LoVo (cell line): Measurements from ENCODE around the gene LMAN2.
"Not testable (repeated sequence)": the region's sequence is repeated elsewhere in the genome, so short reads cannot be mapped to it uniquely, and the experiment has no call there.

Source experiments
- DNase-seq: peaks from one replicate; pipeline ENCODE4 v3.0.0-alpha.2; 2016; ENCODE audit warnings: low spot score

Gene LMAN2

GRCh38 chr5:177378884-177379883, 27.7 kb upstream of the LMAN2 start:
- no peak for DNase-seq

DNA sequence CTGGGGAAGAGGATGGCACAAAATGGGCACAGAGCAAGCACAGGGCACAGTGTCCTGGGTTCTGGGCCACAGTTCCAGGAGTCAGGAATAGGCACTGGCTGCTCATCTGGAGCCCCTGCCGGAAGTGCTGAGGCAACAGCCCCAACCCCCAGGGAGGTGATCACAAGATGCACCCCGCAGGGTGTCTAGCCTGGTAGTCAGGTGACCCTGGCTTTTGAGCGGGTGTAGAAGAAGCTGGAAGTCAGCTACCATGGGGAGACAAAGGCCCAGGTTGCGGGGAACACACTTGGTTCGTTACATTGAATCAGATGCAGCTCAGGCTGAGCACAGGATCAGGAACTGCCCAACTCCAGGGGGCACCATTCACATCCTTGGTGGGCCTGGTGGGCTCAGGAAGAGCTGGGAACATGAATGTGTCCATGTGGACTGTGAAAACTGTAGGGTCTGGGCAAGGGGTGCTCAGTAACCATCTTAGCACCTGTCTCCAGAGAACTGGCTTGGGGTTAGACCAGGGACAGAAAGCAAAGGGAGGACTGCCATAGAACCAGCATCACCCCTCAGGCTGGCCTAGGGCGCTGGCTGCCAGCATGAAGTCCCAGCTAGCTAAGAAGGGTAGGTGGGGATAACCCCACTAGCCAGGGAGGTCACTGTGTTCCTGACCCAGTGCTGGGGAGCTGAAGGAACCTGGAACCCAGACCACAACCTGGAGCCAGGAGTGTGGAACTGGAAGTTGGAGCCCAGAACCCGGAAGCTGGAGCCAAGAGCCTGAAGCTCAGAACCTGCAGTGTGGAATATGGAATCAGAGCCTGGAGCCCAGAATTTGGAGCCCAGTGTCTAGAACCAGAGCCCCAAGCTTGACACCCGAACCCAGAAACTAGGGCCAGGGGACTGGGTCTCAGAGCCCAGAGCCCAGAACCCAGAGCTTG, 26.6 kb upstream of the LMAN2 start:
- no peak for DNase-seq

DNA sequence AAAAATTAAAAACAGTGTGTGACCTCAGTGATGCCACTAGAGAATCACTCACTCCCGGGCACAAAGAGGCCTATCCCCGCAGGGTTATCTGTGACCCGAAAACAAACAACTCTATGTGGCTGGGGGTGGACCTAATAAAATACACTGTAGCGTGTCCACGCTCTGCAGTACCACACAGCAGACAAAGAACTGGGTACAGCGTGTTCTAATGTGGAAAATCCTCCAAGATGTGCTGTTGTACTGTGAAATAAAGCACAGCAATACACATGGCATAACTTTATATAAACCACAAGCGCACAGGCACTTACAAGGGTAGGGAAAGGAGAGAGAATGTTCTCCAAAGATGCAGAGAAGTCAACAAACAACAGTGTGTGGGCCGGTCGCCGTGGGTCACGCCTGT, 24.6 kb upstream of the LMAN2 start:
- no peak for DNase-seq

DNA sequence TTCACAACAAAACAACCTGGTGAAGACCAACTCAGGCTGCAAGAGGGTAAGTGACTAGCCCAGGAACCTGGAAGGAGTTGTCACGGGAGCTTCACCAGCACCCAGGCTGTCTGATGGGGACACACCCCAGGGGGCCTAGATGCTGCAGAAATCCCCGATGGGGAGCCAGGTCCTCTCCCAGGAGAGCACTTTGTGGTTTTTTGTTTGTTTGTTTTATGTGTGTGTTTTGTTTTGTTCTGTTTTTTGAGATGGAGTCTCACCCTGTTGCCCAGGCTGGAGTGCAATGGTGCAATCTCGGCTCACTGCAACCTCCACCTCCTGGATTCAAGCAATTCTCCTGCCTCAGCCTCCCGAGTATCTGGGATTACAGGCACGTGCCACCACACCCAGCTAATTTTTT, 24.0 kb upstream of the LMAN2 start:
- DNase-seq: not testable (repeated sequence)

DNA sequence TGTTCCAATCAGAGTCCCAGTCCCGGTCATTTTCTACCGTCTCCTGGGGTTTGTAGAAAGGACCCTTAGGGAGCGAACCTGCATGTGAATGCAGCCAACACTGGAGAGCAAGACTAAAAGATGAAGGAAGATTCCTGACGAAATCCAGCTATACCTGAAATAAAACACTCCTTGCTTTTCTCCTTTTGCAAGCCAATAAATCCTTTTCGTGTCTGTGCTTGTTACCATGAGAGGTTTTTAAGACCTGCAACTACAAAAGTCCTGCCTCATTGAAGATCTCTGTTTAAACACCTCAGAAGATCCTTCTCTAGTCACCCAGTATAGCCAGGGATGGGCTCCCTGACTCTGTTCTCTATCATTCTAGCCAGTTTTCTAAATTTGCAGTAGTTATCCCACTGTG, 22.7 kb upstream of the LMAN2 start:
- DNase-seq: no peak

GRCh38 chr5:177373806-177374205, 22.3 kb upstream of the LMAN2 start:
- no peak for DNase-seq

DNA sequence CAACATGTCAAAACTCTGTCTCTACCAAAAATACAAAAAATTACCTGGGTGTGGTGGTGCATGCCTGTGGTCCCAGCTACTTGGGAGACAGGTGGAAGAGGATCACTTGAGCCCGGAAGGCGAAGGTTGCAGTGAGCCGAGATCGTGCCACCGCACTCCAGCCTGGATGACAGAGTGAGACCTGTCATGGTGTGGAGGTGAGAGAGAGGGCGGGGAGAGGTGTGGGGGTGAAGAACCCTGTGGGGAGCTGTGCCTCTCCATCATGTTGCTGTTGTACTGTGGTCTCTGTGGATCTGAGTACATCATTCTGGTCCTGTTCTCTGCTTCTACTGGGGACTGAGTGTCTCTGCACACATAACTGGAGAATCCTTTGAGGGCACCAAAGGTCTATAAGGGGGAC, 21.4 kb upstream of the LMAN2 start:
- DNase-seq: no peak

DNA sequence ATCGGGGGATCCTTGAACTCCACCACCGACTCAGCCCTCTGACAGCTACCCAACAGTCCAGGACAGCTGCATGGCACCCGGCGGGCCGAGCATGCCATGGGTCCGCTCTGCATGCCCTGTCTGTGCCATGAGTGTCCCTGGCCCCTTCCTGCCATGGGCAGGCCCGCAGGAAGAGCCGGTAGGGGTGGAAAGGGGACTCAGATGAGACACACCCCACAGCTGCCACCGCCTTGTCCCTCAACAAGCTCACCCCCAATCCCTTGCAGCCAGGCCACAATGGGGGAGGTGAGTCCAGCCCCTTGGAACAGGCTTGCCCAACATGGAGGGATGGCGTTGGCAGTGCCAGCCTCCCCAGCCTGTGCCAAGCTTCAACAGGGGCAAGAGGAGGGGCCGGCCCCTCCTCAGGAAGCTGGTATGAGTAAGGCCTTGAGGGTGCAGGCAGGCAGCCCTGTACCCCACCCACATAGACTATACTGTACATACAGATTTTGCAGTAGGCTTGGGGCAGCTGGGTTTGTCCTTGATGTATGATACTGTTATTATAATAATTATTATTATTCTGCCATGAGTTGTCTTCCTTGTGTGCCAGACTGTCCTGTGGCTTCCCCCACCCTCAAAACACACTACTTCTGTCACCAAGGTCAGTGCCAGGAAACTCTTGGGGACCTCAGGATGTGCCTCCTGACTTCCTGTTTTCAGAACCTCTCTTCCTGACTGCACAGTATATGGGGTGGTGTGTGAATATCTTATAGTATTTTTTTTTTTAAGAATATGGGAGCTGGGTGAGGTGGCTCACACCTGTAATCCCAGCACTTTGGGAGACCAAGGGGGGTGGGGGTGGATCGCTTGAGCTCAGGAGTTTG, 20.8 kb upstream of the LMAN2 start:
- DNase-seq: no peak

GRCh38 chr5:177371120-177372033, 19.9 kb upstream of the LMAN2 start:
- DNase-seq: no peak

DNA sequence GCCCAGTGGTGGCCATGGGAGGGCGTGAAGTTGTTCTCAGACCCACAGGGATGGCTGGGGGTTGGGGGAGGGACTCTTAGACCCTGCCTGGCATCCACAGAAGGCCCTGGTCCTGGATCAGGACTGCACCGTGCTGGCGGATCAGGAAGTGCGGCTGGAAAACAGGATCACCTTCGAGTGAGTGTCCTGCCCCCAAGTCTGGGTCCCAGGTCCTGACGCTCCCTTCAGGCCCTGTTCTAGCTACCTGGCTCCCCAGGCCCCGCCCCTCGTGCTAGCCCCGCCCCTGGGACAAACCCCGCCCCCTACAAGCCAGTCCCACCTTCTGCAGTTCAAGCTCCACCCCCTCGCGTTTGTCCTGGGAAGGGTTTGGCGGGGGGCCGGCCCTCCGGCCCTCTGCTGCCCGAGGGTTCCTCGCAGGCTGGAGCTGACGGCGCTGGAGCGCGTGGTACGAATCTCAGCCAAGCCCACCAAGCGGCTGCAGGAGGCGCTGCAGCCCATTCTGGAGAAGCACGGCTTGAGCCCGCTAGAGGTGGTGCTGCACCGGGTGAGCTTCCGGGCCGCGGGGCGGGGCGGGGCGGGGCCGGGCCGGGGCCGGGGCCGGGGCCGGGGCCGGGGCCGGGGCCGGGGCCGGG, 19.1 kb upstream of the LMAN2 start:
- peak; percentile 85 for DNase-seq

- no peak for DNase-seq
These were observed 18.4 kb upstream of the LMAN2 start for GRCh38 chr5:177369645-177370440.

- DNase-seq: peak; percentile 46
These were observed 17.6 kb upstream of the LMAN2 start for GRCh38 chr5:177368869-177369644.

GRCh38 chr5:177367981-177368868, 16.8 kb upstream of the LMAN2 start:
- DNase-seq: no peak

GRCh38 chr5:177367323-177367848, 15.9 kb upstream of the LMAN2 start:
- DNase-seq: no peak

DNA sequence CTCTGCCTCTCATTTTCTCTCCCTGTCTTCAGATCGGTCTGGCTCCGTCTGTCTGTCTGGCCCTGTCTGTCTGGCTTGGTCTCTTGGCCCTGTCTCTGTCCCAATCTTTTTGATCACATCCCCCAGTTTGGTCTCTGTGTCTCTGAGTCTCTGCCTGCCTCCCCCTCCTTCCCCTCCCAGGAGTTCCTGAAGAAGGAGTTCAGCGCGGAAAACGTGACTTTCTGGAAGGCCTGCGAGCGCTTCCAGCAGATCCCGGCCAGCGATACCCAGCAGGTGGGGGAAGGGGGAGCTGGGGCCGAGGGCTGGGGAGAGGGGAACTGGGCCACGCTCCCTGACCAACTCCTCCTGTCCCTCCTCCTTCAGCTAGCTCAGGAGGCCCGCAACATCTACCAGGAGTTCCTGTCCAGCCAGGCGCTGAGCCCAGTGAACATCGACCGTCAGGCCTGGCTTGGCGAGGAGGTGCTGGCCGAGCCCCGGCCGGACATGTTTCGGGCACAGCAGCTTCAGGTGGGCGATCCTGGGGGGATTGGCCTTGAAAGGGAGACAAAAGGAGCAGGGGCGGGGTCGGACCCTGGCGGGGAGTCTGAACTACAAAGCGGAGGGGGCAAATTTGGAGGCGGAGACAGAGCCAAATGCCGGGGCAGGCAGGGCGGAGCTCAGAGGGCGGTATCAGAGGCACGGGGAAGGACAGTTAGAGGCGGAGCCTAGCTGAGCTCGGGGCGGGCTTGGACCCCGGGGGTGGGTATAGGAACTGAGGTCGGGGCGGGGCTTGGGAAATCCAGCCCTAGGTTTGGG, 15.3 kb upstream of the LMAN2 start:
- DNase-seq: peak; percentile 44

DNA sequence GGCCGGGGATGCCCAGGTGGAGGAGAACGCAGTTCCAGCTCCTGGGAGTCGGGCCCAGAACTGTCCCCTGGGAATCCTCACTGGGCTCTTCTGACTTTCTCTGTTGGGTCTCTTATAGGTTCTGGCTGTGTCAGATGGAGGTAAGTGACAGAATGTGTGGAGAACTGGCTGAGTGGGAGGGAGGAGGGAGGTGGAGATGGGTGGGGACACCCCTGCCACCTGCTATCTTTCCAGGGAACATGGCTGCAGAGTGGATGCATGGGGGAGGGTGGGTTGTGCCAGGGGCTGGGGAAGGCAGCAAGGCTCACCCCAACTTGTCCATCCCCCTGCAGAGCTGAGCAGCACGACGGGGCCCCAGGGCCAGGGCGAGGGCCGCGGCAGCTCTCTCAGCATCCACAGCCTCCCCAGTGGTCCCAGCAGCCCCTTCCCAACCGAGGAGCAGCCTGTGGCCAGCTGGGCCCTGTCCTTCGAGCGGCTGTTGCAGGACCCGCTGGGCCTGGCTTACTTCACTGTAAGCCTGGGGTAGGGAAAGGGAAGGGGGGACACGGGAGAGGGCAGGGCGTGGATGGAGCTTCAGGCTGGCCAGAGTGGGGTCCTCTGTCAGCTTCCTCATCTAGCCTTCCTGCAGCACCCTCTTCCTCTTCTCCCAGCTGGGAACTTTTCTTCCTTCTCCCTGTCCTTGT, 14.5 kb upstream of the LMAN2 start:
- DNase-seq: no peak
